Endothelial cell of umbilical vein (primary cell): ENCODE measurements around the gene SRRM2.

Experiments used
- EZH2 ChIP-seq: IDR thresholded peaks from 2 replicates; pipeline ENCODE4 v1.6.1; 2012; ENCODE audit warnings: borderline replicate concordance, low read depth, mild to moderate bottlenecking, moderate library complexity, low read length, inconsistent platforms; ENCODE audit not compliant: severe bottlenecking
- FOS ChIP-seq: IDR thresholded peaks from 2 replicates; pipeline ENCODE4 v1.6.1; 2011; ENCODE audit warnings: mild to moderate bottlenecking, low read length, moderate library complexity, borderline replicate concordance; ENCODE audit not compliant: insufficient read depth
- GATA2 ChIP-seq: IDR thresholded peaks from 2 replicates; pipeline ENCODE4 v1.7.0; 2011; ENCODE audit warnings: low read depth, mild to moderate bottlenecking, moderate library complexity, mixed read lengths, low read length; ENCODE audit not compliant: insufficient read length, insufficient read depth
- JUN ChIP-seq: IDR thresholded peaks from 2 replicates; pipeline ENCODE4 v1.6.1; 2011; ENCODE audit warnings: borderline replicate concordance, low read depth; ENCODE audit not compliant: insufficient read length, insufficient read depth
- MYC ChIP-seq: IDR thresholded peaks from one replicate; pipeline ENCODE4 v1.6.1; 2011; ENCODE audit warnings: mild to moderate bottlenecking, low read depth, low read length
- POLR2A ChIP-seq: IDR thresholded peaks from 2 replicates; pipeline ENCODE4 v1.6.1; 2012; ENCODE audit warnings: low read depth, mild to moderate bottlenecking, control low read depth, low read length
- POLR2AphosphoS5 ChIP-seq: IDR thresholded peaks from 2 replicates; pipeline ENCODE4 v1.6.1; 2012; ENCODE audit warnings: low read depth, mild to moderate bottlenecking, control low read depth, low read length, moderate library complexity; ENCODE audit not compliant: insufficient read depth
- TF ChIP-seq, protein P1 (sequence below): IDR thresholded peaks from 2 replicates; pipeline ENCODE4 v1.6.1; 2011; ENCODE audit not compliant: insufficient read depth, insufficient read length
- TF ChIP-seq, protein P2 (sequence below), 2 donors: IDR thresholded peaks; 1 replicate in 1 of 2; 2 replicates in 1 of 2; pipeline ENCODE4 v1.5.1; 2011; ENCODE audit warnings: low read length in 2 of 2, mild to moderate bottlenecking in 2 of 2, moderate library complexity in 2 of 2, control low read depth in 1 of 2, inconsistent platforms in 1 of 2, low read depth in 1 of 2; ENCODE audit not compliant: insufficient read depth in 1 of 2; ENCODE audit errors: extremely low read depth in 1 of 2

DNA sequence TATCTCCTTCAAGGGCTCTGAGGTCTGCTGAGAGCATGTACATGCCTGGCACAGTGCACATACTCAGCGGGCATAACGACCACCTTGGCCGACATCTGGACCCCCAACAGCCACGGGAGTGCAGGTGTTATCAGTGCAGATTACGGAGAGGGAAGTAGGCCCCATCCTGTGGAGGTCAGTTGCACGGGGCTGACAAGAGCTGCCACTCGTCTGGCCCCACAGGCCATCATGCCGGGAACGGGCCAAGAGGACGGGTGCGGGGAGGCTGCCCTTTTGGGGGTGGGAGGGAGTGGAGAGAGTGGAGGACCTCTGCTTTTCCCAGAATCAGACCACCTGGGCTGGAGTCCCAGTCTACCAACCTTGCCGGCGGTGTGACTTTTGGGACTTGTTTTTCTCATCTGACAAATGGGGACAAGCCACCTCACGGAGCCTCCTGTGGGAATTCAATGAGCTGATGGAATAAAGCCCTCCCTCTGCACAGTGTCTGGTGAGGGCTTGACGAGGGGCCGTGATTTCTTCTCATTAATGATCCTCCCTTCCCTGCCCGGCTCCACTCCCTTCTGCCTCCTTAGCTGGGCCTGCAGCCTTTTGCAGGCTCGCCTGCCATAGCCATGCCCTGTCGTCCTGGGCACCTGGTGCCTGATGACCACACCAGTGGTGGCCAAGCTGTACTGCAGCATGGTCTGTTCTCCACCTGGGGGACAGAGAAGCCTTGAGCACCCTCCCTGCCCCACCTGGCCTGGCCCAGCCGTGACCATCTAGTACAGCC is 30.3 kb downstream of the SRRM2 start:
- TF ChIP-seq, protein P1, sequence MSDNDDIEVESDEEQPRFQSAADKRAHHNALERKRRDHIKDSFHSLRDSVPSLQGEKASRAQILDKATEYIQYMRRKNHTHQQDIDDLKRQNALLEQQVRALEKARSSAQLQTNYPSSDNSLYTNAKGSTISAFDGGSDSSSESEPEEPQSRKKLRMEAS = no peak
- TF ChIP-seq, protein P2, sequence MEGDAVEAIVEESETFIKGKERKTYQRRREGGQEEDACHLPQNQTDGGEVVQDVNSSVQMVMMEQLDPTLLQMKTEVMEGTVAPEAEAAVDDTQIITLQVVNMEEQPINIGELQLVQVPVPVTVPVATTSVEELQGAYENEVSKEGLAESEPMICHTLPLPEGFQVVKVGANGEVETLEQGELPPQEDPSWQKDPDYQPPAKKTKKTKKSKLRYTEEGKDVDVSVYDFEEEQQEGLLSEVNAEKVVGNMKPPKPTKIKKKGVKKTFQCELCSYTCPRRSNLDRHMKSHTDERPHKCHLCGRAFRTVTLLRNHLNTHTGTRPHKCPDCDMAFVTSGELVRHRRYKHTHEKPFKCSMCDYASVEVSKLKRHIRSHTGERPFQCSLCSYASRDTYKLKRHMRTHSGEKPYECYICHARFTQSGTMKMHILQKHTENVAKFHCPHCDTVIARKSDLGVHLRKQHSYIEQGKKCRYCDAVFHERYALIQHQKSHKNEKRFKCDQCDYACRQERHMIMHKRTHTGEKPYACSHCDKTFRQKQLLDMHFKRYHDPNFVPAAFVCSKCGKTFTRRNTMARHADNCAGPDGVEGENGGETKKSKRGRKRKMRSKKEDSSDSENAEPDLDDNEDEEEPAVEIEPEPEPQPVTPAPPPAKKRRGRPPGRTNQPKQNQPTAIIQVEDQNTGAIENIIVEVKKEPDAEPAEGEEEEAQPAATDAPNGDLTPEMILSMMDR (IDR thresholded peaks at IDR 0.05; ENCODE audit: extremely low read depth in 1 of 2, insufficient read depth in 1 of 2, low read depth in 1 of 2, low read length in 2 of 2) = no peak
- TF ChIP-seq EZH2 (no peak), POLR2A (no peak), POLR2AphosphoS5 (no peak), JUN (no peak), GATA2 (no peak), FOS (no peak), MYC (no peak)
